HEK293 (cell line): ENCODE measurements around the gene ZNF37A.
A peak's percentile ranks its signal among the peaks of the same experiment; 100 is the strongest.

Source experiments
- GFI1B ChIP-seq: fragments of 450-650 bp; formaldehyde crosslinking; IDR thresholded peaks from 2 replicates; pipeline ENCODE4 v1.5.1; 2016; ENCODE audit warnings: missing biosample characterization, missing genetic modification characterization
- GLIS1 ChIP-seq: fragments of 450-650 bp; formaldehyde crosslinking; IDR thresholded peaks from 2 replicates; pipeline ENCODE4 v1.5.1; 2016; ENCODE audit warnings: missing biosample characterization, missing genetic modification characterization
- KLF8 ChIP-seq: fragments of 450-650 bp; formaldehyde crosslinking; IDR thresholded peaks from 2 replicates; pipeline ENCODE4 v1.5.1; 2016; ENCODE audit warnings: missing biosample characterization, missing genetic modification characterization
- MYNN ChIP-seq: fragments of 450-650 bp; formaldehyde crosslinking; IDR thresholded peaks from 2 replicates; pipeline ENCODE4 v1.5.1; 2016; ENCODE audit warnings: missing biosample characterization, missing genetic modification characterization, borderline replicate concordance
- SP7 ChIP-seq: fragments of 450-650 bp; formaldehyde crosslinking; IDR thresholded peaks from 2 replicates; pipeline ENCODE4 v1.5.1; 2016; ENCODE audit warnings: missing biosample characterization, missing genetic modification characterization
- YY1 ChIP-seq: fragments of 450-650 bp; formaldehyde crosslinking; IDR thresholded peaks from 2 replicates; pipeline ENCODE4 v1.5.1; 2018; ENCODE audit warnings: missing biosample characterization, missing genetic modification characterization
- ZBTB20 ChIP-seq: fragments of 450-650 bp; formaldehyde crosslinking; IDR thresholded peaks from 2 replicates; pipeline ENCODE4 v1.5.1; 2016; ENCODE audit warnings: missing biosample characterization, missing genetic modification characterization
- ZNF148 ChIP-seq: fragments of 450-650 bp; formaldehyde crosslinking; IDR thresholded peaks from 2 replicates; pipeline ENCODE4 v1.5.0; 2017; ENCODE audit warnings: missing biosample characterization, missing genetic modification characterization, borderline replicate concordance
- ZNF223 ChIP-seq: fragments of 450-650 bp; formaldehyde crosslinking; IDR thresholded peaks from 2 replicates; pipeline ENCODE4 v1.5.1; 2016; ENCODE audit warnings: missing biosample characterization, missing genetic modification characterization
- ZNF426 ChIP-seq: fragments of 450-650 bp; formaldehyde crosslinking; IDR thresholded peaks from 2 replicates; pipeline ENCODE4 v1.5.1; 2017; ENCODE audit warnings: missing biosample characterization, missing genetic modification characterization, mild to moderate bottlenecking, inconsistent platforms, moderate library complexity
- ZNF48 ChIP-seq: fragments of 450-650 bp; formaldehyde crosslinking; IDR thresholded peaks from 2 replicates; pipeline ENCODE4 v1.5.1; 2016; ENCODE audit warnings: missing biosample characterization, missing genetic modification characterization
- ZNF501 ChIP-seq: fragments of 450-650 bp; formaldehyde crosslinking; IDR thresholded peaks from 2 replicates; pipeline ENCODE4 v1.5.1; 2016; ENCODE audit warnings: missing biosample characterization, missing genetic modification characterization
- ZNF624 ChIP-seq: fragments of 450-650 bp; formaldehyde crosslinking; IDR thresholded peaks from 2 replicates; pipeline ENCODE4 v1.5.1; 2017; ENCODE audit warnings: missing biosample characterization, missing genetic modification characterization
- ZNF677 ChIP-seq: fragments of 450-650 bp; IDR thresholded peaks from 2 replicates; pipeline ENCODE4 v1.5.0; 2018; ENCODE audit warnings: missing biosample characterization, mild to moderate bottlenecking, missing genetic modification characterization, moderate library complexity
- ZNF692 ChIP-seq: fragments of 450-650 bp; formaldehyde crosslinking; IDR thresholded peaks from 2 replicates; pipeline ENCODE4 v1.5.1; 2016; ENCODE audit warnings: missing biosample characterization, missing genetic modification characterization
- ZNF701 ChIP-seq: fragments of 450-650 bp; formaldehyde crosslinking; IDR thresholded peaks from 2 replicates; pipeline ENCODE4 v1.5.1; 2016; ENCODE audit warnings: missing biosample characterization, missing genetic modification characterization
- ZSCAN30 ChIP-seq: fragments of 450-650 bp; IDR thresholded peaks from 2 replicates; pipeline ENCODE4 v1.5.1; 2018; ENCODE audit warnings: missing biosample characterization, mild to moderate bottlenecking, missing genetic modification characterization, moderate library complexity
- TF ChIP-seq, protein P1 (sequence below): fragments of 450-650 bp; formaldehyde crosslinking; IDR thresholded peaks from 2 replicates; pipeline ENCODE4 v1.5.1; 2016; ENCODE audit warnings: missing biosample characterization, missing genetic modification characterization
- TF ChIP-seq, protein P2 (sequence below): fragments of 450-650 bp; formaldehyde crosslinking; IDR thresholded peaks from 2 replicates; pipeline ENCODE4 v1.5.1; 2017; ENCODE audit warnings: missing biosample characterization, missing genetic modification characterization
- TF ChIP-seq, protein P3 (sequence below): fragments of 450-650 bp; IDR thresholded peaks from 2 replicates; pipeline ENCODE4 v1.5.1; 2018; ENCODE audit warnings: missing biosample characterization, mild to moderate bottlenecking, missing genetic modification characterization
- TF ChIP-seq, protein P4 (sequence below): fragments of 450-650 bp; formaldehyde crosslinking; IDR thresholded peaks from 2 replicates; pipeline ENCODE4 v1.5.1; 2016; ENCODE audit warnings: missing biosample characterization, missing genetic modification characterization
- TF ChIP-seq, protein P5 (sequence below): fragments of 450-650 bp; formaldehyde crosslinking; IDR thresholded peaks from 2 replicates; pipeline ENCODE4 v1.5.1; 2016; ENCODE audit warnings: missing biosample characterization, missing genetic modification characterization, borderline replicate concordance
- TF ChIP-seq, protein P6 (sequence below): fragments of 450-650 bp; formaldehyde crosslinking; optimal IDR thresholded peaks from 2 replicates; pipeline ENCODE3; 2016; ENCODE audit warnings: missing biosample characterization, mild to moderate bottlenecking, missing genetic modification characterization

The ZNF37A gene

GRCh38 chr10:38094158-38094926, at the start of gene ZNF37A (continued):
- TF ChIP-seq GLIS1 (tag by site-specific recombination), result peak; percentile 59
- TF ChIP-seq, protein P1, sequence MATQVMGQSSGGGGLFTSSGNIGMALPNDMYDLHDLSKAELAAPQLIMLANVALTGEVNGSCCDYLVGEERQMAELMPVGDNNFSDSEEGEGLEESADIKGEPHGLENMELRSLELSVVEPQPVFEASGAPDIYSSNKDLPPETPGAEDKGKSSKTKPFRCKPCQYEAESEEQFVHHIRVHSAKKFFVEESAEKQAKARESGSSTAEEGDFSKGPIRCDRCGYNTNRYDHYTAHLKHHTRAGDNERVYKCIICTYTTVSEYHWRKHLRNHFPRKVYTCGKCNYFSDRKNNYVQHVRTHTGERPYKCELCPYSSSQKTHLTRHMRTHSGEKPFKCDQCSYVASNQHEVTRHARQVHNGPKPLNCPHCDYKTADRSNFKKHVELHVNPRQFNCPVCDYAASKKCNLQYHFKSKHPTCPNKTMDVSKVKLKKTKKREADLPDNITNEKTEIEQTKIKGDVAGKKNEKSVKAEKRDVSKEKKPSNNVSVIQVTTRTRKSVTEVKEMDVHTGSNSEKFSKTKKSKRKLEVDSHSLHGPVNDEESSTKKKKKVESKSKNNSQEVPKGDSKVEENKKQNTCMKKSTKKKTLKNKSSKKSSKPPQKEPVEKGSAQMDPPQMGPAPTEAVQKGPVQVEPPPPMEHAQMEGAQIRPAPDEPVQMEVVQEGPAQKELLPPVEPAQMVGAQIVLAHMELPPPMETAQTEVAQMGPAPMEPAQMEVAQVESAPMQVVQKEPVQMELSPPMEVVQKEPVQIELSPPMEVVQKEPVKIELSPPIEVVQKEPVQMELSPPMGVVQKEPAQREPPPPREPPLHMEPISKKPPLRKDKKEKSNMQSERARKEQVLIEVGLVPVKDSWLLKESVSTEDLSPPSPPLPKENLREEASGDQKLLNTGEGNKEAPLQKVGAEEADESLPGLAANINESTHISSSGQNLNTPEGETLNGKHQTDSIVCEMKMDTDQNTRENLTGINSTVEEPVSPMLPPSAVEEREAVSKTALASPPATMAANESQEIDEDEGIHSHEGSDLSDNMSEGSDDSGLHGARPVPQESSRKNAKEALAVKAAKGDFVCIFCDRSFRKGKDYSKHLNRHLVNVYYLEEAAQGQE (tag by site-specific recombination), result no peak; the same call in 1 of the 2 replicates
- TF ChIP-seq, protein P2, sequence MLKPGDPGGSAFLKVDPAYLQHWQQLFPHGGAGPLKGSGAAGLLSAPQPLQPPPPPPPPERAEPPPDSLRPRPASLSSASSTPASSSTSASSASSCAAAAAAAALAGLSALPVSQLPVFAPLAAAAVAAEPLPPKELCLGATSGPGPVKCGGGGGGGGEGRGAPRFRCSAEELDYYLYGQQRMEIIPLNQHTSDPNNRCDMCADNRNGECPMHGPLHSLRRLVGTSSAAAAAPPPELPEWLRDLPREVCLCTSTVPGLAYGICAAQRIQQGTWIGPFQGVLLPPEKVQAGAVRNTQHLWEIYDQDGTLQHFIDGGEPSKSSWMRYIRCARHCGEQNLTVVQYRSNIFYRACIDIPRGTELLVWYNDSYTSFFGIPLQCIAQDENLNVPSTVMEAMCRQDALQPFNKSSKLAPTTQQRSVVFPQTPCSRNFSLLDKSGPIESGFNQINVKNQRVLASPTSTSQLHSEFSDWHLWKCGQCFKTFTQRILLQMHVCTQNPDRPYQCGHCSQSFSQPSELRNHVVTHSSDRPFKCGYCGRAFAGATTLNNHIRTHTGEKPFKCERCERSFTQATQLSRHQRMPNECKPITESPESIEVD, result no peak
- TF ChIP-seq ZNF501 (tag by site-specific recombination), result peak; percentile 75; the same call in 1 of the 2 replicates
- TF ChIP-seq ZNF677 (tag by site-specific recombination), result no peak
- TF ChIP-seq ZSCAN30 (tag by site-specific recombination), result peak; percentile 46; the same call in 1 of the 2 replicates
- 0 out of 2 replicates have a peak, but pooled peaks have one; percentile 16 for TF ChIP-seq ZNF701 (tag by site-specific recombination)
- TF ChIP-seq SP7 (tag by site-specific recombination), result peak; percentile 45; the same call in 1 of the 2 replicates
- peak; percentile 37; the same call in 1 of the 2 replicates for TF ChIP-seq YY1 (tag by site-specific recombination)
- peak; percentile 35; the same call in 1 of the 2 replicates for TF ChIP-seq ZBTB20 (tag by site-specific recombination)
- TF ChIP-seq, protein P3, sequence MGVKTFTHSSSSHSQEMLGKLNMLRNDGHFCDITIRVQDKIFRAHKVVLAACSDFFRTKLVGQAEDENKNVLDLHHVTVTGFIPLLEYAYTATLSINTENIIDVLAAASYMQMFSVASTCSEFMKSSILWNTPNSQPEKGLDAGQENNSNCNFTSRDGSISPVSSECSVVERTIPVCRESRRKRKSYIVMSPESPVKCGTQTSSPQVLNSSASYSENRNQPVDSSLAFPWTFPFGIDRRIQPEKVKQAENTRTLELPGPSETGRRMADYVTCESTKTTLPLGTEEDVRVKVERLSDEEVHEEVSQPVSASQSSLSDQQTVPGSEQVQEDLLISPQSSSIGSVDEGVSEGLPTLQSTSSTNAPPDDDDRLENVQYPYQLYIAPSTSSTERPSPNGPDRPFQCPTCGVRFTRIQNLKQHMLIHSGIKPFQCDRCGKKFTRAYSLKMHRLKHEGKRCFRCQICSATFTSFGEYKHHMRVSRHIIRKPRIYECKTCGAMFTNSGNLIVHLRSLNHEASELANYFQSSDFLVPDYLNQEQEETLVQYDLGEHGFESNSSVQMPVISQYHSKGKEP (tag by site-specific recombination), result peak; percentile 37; the same call in 1 of the 2 replicates
- TF ChIP-seq ZNF624 (tag by site-specific recombination), result no peak
- TF ChIP-seq, protein P4, sequence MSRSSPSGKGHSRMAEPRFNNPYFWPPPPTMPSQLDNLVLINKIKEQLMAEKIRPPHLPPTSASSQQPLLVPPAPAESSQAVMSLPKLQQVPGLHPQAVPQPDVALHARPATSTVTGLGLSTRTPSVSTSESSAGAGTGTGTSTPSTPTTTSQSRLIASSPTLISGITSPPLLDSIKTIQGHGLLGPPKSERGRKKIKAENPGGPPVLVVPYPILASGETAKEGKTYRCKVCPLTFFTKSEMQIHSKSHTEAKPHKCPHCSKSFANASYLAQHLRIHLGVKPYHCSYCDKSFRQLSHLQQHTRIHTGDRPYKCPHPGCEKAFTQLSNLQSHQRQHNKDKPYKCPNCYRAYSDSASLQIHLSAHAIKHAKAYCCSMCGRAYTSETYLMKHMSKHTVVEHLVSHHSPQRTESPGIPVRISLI (tag by site-specific recombination), result no peak
- TF ChIP-seq MYNN (tag by site-specific recombination), result no peak
- no peak for TF ChIP-seq ZNF48 (tag by site-specific recombination)
- TF ChIP-seq ZNF148 (tag by site-specific recombination), result no peak
- no peak for TF ChIP-seq ZNF426 (tag by site-specific recombination)
- TF ChIP-seq ZNF223 (tag by site-specific recombination), result no peak
- TF ChIP-seq, protein P5, sequence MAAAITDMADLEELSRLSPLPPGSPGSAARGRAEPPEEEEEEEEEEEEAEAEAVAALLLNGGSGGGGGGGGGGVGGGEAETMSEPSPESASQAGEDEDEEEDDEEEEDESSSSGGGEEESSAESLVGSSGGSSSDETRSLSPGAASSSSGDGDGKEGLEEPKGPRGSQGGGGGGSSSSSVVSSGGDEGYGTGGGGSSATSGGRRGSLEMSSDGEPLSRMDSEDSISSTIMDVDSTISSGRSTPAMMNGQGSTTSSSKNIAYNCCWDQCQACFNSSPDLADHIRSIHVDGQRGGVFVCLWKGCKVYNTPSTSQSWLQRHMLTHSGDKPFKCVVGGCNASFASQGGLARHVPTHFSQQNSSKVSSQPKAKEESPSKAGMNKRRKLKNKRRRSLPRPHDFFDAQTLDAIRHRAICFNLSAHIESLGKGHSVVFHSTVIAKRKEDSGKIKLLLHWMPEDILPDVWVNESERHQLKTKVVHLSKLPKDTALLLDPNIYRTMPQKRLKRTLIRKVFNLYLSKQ, result no peak
- peak; percentile 38; the same call in 1 of the 2 replicates for TF ChIP-seq ZNF692 (tag by site-specific recombination)
- 0 out of 2 replicates have a peak, but pooled peaks have one; percentile 17 for TF ChIP-seq KLF8
- TF ChIP-seq, protein P6, sequence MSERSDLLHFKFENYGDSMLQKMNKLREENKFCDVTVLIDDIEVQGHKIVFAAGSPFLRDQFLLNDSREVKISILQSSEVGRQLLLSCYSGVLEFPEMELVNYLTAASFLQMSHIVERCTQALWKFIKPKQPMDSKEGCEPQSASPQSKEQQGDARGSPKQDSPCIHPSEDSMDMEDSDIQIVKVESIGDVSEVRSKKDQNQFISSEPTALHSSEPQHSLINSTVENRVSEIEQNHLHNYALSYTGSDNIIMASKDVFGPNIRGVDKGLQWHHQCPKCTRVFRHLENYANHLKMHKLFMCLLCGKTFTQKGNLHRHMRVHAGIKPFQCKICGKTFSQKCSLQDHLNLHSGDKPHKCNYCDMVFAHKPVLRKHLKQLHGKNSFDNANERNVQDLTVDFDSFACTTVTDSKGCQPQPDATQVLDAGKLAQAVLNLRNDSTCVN, result peak; percentile 83
- no peak for TF ChIP-seq GFI1B (tag by site-specific recombination)
